ENCODE data around the gene NEK10. TPM values are rescaled to one million over a fixed set of nuclear protein-coding genes. Genes with fewer than 3 reads are reported as not detected.

Gene NEK10
- total RNA-seq, 4 donors from 2014 or later, result 0.65 to 2.6 (median 1.2) TPM

DNA sequence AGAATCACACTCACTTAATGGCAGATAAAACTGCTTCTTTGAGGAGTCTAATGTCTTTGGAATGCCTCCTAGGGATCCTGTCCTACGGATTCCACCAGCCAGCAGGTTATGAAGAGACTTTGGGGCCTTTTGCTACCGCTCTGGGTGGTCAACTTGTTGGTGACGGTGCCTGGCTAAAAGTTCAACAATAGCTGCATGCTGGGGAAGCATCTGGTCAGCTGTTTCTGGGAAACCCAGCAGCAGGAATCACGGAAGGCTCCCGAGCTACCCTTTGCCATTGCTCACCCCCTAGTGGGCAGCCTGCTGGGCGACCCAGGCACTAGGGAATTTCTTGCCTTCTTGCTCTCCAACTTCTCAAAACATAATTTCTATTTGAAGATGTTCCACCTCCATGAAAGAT, 263.3 kb downstream of the NEK10 start:
- ATAC-seq (ENCODE audit: low FRiP score) (no peak), DNase-seq (ENCODE audit: low spot score) (no peak)
- TF ChIP-seq, protein P1, sequence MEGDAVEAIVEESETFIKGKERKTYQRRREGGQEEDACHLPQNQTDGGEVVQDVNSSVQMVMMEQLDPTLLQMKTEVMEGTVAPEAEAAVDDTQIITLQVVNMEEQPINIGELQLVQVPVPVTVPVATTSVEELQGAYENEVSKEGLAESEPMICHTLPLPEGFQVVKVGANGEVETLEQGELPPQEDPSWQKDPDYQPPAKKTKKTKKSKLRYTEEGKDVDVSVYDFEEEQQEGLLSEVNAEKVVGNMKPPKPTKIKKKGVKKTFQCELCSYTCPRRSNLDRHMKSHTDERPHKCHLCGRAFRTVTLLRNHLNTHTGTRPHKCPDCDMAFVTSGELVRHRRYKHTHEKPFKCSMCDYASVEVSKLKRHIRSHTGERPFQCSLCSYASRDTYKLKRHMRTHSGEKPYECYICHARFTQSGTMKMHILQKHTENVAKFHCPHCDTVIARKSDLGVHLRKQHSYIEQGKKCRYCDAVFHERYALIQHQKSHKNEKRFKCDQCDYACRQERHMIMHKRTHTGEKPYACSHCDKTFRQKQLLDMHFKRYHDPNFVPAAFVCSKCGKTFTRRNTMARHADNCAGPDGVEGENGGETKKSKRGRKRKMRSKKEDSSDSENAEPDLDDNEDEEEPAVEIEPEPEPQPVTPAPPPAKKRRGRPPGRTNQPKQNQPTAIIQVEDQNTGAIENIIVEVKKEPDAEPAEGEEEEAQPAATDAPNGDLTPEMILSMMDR (IDR thresholded peaks at IDR 0.05), result no peak

DNA sequence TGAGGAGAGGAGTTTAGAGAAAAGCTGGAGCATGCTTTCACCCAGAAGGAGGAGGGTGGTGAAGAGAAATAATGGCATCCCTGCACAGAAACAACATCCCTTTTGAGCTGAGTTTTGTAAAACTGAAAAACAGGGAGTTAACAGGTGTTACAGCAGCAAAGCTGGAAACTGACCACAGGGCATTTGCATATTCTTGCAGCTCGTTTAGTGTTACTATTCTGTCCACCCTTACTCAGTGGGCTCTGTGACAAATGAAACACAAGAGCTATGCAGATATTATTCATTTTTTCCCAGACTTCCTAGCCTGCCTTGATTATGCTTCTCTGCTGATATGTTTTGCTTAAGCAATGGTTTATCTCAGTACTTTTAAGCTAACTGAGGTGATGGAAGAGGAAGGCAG, 272.0 kb downstream of the NEK10 start:
- DNase-seq (ENCODE audit: low spot score), result no peak
- no peak for ATAC-seq (ENCODE audit: low FRiP score)
- TF ChIP-seq, protein P1 (IDR thresholded peaks at IDR 0.05), result no peak

DNA sequence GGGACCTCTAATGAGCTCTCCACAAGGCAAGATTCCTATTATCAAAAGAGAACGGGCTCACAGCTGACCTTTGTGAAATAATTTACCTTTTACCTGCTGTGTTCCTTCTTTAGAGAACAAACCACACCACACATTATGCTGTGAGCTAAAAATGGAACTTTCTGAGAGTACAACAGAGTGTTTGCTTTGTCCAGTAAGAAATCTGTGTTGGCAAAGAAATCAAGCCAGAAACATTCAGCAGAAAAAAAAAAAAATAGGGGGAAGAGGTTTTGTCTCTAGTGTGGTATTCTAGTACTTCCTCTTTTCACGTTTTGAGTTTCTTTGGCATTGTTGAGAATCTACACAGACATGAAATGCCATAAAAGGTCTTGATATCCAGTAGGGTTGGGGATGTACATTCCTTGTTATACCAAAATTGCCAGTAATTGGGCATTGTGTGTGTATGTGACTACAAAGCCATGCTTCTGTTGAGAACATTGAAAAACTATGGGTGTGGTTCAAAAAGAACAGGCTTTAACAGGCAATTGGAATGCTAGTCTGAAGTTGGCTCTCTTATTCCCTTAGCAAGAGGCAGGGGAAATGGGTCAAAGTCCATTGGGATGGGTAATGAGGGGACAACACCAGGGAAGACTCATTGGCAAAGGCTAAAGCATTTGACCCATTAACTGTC, 273.5 kb downstream of the NEK10 start:
- TF ChIP-seq, protein P1 (IDR thresholded peaks at IDR 0.05), result no peak
- ATAC-seq (ENCODE audit: low FRiP score) (no peak), DNase-seq (ENCODE audit: low spot score) (no peak)

DNA sequence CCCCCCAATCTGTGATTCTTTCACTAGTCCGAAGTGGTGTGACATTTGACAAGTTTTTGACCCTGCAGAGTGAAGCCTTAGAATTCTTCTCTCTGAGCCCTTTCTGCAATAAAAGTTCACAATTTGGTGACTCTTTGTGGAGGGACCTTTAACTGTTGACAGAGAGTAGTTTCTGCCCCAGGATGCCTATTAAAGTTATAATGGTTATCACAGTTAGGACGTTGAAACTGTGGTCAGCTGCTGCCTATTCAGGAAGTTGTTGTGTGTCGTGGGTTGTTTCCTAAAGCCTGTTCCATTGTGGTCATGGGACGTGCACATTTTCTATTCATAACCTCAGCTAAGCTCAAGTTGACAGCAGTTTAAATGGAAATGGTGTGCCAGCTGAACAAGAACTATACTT, 274.5 kb downstream of the NEK10 start:
- TF ChIP-seq, protein P1 (IDR thresholded peaks at IDR 0.05), result no peak
- ATAC-seq (ENCODE audit: low FRiP score) (no peak), DNase-seq (ENCODE audit: low spot score) (no peak)

DNA sequence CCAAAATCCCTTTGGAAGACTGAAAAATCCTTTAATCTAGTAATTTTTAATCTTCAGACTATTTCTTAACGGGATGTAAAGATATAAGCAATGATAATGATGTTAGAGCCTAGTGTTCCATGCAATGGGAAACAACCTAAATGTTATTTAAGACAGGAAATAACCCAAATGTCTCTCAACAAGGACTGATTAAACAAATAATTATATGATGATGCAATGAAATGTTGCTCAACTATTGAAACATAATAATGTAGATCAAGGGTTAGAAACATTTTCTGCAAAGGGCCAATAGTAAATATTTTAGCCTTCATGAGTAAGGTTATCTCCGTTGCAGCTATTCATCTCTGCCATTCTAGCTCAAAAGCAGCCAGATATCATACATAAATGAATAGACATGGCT, 275.4 kb downstream of the NEK10 start:
- ATAC-seq (ENCODE audit: low FRiP score) (no peak), DNase-seq (ENCODE audit: low spot score) (no peak)
- TF ChIP-seq, protein P1 (IDR thresholded peaks at IDR 0.05), result no peak

DNA sequence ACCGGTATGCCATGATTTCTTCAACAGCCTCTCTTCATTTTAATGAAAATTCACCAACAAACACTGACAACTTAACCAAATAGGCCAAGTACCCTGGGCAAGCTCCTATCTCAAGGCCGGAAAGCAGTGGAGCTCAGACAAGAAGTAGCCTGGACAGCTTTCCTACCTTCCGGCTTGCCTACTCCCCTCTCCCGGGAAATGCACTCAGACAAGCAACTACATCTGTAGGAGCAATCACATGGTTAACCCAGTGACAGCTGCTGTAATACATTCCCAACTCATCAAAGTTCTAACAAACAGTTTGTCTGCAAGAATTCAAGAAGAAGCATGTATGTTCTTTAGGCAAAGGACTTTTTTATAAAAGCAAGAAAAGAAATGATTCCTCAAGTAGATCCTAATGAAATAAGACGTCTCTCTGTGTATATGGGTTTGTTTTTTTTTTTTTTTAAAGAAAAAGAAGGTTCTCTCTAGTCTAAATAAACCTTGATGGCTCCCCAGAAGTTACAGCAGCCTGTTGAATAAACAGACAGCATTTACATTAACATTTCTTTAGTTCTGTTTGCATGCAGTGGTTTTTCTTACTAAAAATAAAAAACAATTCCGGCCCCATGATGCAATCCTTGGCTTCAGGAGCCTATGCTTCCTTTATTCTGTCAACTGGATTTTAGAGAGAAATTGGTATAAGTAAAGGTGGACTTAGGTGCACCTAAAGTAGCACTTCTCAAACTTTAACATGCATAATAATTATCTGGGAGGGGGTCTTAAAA, 278.7 kb downstream of the NEK10 start:
- ATAC-seq (ENCODE audit: low FRiP score) (no peak), DNase-seq (ENCODE audit: low spot score) (no peak)
- TF ChIP-seq, protein P1 (IDR thresholded peaks at IDR 0.05), result no peak

DNA sequence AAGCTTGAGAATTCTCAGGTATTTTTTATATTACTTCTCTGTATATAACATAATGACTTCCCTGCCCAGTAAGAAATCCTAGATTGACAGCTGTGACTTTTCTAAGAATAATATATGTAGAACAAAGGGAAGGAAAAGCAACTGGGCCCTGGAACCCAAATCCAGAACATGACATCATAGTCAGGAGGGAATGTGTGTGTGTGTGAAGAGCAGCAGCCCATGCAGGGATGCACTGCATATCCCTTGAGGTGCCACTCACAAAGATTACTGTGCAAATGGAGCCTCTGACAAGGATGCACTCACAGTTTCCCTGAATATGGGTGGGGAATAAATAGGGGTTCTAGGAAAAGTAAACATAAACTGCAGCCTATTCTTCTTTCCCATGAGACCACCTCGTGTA, 279.5 kb downstream of the NEK10 start:
- ATAC-seq (ENCODE audit: low FRiP score), result no peak

More for the DNA sequence above, 279.5 kb downstream of the NEK10 start:
- DNase-seq (ENCODE audit: low spot score), result no peak
- TF ChIP-seq, protein P1 (IDR thresholded peaks at IDR 0.05), result no peak
